SIG-M5 (cell line): ENCODE measurements around the gene ANKRD23.
"Not testable (repeated sequence)": the region's sequence is repeated elsewhere in the genome, so short reads cannot be mapped to it uniquely, and the experiment has no call there.

Experiments
- DNase-seq: peaks from one replicate; lab custom pipeline; 2025; lab: John Stamatoyannopoulos, UW

Gene ANKRD23

DNA sequence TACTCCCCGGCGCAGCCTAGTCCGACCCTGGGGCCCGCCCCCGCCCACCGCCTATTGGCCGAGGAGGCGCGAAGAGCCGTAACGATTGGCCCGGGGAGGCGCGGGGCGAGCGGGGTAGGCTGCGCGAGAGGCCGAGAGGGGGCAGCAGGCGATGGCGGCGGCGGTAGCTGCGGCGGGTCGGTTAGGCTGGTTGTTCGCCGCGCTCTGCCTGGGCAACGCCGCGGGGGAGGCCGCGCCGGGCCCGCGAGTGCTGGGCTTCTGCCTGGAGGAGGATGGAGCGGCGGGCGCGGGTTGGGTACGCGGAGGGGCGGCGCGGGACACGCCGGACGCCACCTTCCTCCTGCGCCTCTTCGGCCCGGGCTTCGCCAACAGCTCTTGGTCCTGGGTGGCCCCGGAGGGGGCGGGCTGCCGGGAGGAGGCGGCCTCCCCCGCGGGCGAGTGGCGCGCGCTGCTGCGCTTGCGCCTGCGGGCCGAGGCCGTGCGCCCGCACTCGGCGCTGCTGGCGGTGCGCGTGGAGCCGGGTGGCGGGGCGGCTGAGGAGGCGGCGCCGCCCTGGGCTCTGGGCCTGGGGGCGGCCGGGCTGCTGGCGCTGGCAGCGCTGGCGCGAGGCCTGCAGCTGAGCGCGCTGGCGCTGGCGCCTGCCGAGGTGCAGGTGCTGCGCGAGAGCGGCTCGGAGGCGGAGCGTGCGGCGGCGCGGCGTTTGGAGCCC is 27.5 kb downstream of the ANKRD23 start, which contains the start of gene CNNM3:
CNNM3 (plus strand) TSS at position 142 of the 709 bp plus-strand sequence; CDS start at position 152, 10 bp downstream.
- DNase-seq, result peak; percentile 42

DNA sequence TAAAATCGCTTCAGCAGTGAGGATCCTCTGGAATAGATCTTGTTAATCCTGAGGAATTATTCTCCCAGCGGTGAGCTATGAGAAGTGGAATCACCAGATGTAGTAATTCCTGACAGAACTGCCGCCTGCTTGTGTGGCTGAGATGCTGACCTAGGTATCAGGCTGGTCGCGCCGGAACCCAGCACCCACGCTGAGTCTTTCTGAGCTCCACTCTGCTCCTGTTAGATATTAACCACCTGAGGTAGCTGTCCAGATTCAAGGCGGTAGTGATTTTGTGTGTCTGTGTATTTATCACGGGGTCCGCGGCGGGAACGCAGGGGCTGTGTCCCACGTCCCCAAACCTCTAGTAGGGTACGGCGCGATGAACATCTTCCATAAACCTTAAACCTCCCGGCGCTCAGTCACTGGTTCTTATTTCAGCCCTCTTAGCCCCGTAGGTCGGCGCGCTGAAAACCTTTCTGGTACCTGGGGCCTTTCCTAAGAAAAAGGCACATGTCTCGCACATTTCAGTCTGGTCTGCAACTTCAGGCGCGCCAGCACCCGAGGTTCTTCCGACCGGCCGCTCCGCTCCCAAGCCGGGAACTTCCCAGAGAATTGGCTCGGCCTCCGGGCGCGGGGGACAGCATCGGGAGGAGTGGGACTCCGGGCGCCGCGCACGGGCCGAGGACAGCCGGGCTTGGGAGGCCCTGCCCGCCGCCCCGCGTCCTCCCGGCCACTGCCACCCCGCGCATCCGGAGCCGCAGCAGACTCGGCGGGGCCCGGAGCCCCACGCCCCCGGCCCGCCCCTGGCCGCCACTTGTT is 28.3 kb downstream of the ANKRD23 start:
- no peak for DNase-seq

DNA sequence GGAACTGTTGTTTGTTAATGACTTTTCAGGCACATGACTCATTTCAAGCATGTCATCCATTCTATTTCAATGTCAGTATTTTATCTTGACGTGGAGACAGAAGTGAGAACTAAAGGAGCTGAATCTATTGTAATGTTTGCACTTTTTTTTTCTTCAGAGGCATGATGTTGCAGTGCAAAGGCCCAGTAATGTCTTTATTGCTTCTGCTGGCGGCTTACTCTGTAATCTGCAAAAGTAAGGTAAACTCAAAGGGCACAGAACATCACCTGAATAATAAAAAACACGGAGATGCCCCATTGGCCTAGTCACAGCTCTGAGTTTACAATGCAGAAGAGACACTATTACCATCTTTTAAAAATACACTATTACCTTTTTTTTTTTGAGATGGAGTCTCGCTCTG is 30.2 kb downstream of the ANKRD23 start:
- no peak for DNase-seq

DNA sequence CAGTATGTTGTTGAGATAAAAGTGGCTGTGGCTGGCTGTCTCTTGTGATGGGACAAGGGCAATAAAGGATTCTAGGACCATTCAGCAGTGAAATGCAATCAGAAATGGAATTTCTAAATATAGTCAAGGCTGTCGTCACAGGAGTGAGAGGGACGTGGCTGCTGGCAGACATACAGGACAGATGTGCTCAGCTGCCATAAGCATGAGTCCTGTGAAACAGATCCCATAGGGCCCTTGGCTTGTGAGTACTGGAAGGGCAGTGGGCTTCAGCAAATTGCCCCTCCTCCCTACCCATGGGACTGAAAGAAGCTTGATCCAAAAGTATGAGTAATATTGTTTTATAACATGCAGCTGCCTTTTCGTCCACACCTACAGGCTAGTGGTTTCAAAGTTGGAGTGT is 31.9 kb downstream of the ANKRD23 start:
- no peak for DNase-seq

DNA sequence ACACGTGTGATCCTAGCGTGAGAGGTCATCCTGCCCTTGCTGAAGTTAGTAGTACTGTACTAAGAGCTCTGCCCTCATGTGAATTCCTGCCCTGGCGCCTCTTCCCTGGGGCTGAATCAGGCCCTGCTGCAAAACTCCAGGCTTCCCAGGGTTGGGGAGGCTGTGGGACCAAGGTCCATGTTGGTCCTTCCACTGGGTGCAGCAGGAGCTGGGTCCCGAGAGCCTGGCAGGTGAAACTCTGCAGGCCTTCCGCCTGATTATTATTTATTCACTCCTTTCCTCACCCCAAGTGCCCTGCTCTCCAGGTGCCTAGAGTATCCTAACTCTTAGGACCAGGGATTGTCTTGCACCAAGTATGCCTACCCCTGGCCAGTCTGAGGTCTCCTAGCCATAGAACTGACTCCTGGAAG is 33.0 kb downstream of the ANKRD23 start:
- no peak for DNase-seq

DNA sequence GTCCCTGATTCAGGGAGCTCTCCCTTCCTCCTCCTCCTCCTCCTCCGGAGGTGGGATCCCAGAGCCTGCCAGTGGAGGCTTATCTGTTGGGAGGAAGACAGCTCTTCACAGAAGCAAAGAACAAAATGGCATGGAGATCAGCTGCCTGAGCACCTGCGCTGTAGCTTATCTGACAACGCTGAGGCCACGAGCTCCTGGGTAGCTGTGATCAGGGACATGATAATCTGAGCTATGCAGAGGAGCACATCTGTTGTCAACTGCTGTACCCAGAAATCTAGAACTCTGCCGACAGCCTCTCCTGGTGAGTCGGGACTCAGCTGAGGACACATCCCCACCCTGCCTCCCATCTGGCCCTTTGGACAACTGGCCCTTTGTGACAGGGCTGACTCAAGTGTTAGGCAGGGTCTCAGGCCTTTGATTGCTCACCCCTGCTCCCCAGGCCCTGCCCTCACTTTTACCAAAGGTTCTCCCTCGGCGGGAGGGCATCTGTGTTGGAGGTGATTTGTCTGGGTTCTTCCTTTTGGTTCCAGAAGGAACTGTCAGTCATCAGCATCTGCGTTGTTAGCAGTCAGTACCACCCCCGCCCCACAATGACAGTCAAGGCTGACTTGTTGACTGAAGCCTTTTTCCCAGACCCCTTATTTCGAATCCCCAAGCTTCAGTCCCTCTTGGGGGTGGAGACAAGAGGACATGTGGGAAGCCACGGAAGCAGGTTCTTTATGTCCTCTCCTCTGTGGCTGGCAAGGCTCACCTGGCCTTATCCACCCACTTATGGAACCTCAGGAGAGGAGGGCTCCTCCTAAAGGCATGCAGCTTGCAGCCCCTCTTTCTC is 33.7 kb downstream of the ANKRD23 start:
- no peak for DNase-seq

DNA sequence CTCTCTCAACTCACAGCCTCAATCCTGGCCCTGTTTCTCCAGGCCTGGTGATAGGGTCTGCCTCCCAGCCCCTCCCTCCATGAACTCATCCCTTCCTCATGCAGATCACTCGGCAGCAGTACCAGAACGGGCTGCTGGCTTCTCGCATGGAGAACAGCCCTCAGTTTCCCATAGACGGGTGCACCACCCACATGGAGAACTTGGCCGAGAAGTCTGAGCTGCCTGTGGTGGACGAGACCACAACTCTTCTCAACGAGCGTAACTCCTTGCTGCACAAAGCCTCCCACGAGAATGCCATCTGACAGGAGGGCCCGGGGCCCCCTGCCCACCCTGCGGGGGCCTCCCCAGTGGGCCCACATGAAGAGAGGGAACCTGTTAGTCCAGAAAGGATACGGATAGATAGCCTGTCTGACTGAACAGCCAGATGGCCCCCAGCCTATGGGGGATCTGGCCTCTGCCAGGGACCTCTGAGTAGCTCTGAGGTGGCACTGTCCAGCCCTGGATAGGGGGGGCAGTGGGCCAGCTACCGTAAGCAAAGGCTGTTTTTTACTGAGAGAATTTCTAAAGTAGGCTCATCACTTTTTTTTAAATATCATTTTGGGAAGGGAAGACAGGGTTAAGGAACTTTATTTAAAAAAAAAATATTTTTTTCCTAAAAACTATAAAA is 34.5 kb downstream of the ANKRD23 start:
- no peak for DNase-seq

DNA sequence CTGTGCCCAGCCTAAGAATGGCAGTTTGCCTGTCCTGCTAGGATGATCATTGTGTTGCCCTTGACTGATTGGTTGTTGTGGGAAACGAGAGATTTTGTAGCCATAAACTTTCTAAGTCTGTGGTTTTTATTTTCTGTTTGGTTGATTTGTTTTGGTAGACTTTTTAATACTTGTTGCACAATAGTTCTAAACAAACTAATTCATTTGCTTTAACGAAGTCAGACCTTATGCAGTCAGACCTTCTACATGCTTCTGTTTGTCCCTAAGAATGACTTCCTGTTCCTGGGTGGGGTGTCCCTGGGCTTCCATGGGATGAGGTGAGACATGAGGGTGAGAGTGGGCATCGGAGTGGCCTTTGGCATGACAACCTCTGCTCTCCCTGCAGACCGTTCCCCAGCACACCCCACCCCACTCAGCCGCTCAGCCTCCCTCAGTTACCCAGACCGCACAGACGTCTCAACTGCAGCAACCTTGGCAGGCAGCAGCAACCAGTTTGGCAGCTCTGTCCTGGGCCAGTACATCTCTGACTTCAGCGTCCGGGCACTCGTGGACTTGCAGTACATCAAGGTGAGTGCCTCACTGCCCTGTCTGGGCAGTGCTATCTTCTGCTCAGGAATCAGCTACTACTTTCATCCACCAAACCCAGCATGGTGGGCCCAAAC is 35.5 kb downstream of the ANKRD23 start:
- DNase-seq, result no peak

DNA sequence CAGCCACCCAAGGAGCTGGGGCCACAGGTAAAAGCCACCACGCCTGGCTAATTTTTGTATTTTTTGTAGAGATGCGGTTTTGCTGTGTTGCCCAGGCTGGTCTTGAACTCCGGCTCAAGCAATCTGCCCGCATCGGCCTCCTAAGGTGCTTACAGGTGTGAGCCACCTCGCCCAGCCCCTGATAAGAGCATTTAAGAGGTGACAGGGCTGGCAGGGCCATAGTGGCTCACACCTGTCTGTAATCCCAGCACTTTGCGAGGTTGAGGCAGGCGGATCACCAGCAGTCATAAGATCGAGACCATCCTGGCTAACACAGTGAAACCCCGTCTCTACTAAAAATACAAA is 36.7 kb downstream of the ANKRD23 start:
- no peak for DNase-seq

DNA sequence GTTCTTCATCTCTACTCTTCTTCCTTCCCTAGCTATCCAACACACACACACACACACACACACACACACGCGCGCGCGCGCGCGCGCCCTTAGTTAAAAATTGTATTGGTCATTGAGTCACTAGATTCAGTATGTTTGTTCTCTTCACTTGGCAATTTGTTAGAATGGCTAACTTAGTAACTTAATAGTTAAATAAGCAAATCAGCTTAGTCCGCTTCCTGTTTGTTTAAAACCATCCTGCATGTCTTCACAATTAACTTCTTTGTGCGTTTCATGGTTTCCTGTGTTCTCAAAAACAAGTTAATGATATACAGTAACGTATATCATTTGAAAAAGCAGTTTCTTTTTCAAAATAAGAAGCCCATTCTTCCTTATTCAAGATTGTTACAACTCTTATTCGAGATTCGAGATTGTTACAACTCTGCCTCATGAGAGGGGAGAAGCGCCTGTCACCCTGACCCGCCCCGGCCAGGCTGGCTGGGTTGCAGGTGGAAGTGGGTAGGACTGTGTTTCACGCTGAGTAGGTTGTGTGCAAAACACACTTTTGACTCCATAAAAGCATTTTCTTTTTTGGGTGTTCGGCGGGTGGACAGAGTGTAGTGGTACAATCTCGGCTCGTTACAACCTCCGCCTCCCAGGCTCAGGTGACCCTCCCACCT is 37.2 kb downstream of the ANKRD23 start:
- DNase-seq, result no peak

DNA sequence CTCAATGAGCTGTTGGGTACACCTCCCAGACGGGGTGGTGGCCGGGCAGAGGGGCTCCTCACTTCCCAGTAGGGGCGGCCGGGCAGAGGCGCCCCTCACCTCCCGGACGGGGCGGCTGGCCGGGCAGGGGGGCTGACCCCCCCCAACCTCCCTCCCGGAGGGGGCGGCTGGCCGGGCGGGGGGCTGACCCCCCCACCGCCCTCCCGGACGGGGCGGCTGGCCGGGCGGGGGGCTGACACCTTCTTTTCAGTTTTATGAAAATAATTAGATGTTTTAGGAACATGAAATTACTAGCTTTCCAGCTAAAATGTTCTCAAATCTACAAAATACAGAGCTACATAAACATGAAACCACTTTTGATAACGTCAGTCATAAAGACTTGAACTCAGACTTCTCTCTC is 37.9 kb downstream of the ANKRD23 start:
- not testable (repeated sequence) for DNase-seq

DNA sequence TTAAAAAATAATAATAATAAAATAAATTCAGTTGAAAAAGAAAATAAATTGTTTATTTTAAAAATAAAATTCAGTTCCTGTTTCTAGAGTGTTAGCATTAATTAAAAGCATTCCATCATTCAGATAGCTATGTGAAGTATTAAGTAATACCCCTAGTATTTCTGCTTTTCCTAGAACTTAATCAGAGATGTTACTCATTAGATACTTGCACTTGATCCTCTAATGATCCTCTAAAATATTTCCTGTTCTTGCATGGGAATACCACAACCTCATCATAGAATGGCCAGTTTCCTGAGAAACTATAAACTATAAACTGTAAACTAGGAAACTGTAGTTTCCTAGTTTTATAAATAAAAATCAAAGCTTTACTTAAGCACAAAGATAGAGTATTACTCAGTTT is 38.8 kb downstream of the ANKRD23 start:
- DNase-seq, result no peak

DNA sequence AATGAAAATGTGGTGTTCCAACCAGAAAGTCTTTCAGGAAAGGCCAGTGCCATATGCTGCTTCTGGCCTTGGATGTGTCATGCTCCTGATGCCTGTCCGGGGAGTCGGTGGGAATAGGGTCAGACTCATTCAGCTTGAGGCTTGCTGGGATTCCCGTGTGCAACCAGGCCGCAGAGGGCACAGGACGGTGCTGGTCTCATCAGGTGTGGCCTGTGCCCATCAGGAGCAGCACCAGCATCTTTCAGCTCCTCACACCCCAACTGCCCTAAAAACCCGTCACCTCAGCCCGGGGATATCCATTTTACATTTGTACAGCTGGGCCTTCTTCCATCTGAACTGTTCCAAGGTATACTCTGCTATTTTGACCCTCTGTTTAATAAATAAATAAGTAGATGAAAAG is 41.1 kb downstream of the ANKRD23 start:
- DNase-seq, result no peak

DNA sequence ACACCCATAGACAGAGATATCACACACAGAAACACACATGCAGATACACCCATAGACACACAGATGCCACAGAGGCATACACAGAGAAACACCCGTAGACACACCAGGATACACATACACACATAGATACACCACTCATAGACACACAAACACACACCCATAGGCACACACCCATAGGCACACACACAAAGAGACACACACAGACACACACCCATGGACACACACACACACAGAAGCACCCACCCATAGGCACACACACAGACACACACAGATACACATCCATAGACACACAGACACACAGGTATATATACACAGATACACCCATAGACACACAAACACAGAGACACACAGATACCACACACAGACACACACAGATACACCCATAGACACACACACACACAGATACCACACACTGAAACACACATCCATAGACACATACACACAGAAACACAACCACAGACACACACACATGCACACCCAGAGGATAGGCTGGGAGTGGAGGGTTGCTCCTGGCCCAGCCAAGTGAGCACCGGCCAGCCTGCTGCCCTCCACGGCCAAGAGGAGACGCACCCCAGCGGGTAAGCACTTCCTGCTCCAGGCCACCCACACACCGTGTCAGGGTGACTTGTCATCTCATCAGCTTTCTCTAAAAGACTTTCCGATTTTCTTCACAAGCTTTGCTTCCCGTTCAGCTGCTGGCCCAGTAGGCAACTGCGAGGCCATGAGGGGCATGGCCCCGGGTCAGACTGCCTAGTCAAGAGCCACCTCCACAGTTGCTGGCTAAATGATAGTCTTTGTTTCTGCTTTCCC is 41.8 kb downstream of the ANKRD23 start:
- DNase-seq, result no peak

DNA sequence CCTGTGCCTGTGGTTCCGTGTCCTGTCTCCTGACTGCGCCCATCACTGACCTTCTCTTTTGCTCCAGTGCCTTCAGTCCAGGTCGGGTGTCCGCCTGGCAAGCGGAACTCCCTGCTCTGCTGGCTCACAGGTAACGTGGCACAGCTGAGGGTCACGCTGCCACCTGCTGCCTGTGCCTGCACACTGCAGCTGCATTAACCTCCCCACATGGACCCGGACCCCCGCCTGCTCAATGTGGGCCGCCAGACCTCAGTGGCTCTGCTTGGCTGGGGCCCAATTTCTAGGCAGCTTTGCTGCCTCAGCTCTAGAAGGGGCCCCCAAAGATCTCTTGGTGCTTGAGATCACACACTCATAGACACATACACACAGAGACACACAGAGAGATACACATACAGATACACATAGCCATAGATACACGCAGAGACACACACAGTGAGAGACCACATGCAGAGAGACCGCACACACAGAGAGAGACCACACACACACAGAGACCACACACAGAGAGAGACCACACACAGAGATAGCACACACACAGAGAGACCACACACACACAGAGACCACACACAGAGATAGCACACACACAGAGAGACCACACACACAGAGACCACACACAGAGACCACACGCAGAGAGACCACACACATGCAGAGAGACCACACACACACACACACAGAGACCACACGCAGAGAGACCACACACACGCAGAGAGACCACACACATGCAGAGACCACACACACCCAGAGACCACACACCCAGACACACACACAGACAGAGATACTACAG is 42.6 kb downstream of the ANKRD23 start:
- no peak for DNase-seq

DNA sequence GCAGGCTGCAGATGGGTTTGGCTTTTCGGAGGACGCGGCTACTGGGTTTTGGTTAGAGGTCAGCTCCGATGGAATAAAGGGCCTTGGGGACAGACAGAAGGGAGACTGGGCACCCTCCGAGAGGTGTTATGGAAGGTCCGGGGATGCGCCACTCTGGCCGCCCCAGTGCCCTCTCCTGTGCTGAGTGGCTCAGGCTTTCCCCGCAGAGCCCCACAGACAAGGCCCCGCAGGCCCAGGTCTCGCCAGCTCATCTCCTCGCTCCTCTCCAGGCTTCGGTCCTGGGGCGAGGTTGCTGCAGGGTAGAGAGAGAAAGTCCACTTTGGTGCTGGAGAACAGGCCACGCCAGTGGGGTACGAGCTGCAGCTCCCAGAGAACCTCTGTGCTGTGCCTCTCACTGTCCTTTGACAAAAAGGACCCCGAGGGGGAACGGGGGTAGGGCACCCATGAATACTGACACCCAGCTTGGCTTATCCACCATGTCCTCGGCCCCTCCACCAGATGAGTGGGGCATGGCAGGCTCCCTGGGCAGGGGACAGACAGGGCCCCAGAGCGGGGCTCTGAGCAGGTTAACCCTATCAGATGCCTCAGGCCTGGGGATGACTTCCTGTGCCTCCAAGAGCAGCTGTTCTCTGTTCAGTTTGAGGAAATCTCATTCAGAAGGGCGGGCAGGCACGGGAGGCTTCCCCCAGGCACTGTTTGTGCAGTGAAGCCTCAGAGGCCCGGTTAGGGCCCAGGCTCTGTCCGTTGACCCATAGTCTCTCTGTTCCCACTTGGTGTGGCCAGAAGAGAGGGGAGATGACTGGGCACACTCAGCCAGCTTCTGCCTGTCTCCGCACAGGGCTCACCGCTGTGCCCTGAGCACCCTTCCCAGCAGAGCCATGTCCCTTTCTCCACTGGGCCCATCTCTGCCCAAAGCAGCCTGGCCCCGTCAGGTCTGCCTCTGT is 43.5 kb downstream of the ANKRD23 start:
- DNase-seq, result no peak

DNA sequence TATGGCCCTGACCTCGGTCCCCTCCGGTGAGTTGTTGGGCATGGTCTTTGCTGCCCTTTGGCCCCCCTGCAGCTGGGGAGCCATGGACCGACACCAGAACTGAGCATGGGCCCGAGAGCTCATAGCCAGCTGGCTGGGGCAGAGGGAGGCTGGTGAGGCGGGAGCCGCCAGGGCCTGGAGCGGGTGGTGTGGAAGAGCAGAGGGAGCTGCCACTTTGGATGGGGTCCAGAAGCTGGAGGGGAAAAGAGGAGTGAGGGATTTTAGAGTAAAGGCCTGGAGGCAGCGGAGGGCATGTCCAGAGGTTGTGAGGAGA is 44.2 kb downstream of the ANKRD23 start:
- no peak for DNase-seq
